K562 (cell line): ENCODE results near the gene ARID5B. TPM values are rescaled to one million over a fixed set of nuclear protein-coding genes. Genes with fewer than 3 reads are reported as not detected.

ENCODE experiments used
- ATAC-seq: fragments of 200-7000 bp; cut with Tn5 transposase; 3 replicates; pipeline ENCODE4 v1.9.1; 2020; ENCODE audit warnings: moderate library complexity
- BruUV-seq: library from RNA; stranded (reverse); fragments of 400-500 nt; replicated peaks from 2 replicates; lab custom pipeline; 2021; lab: Mats Ljungman, UMichigan
- CTCF ChIA-PET: fragments of 300-600 bp; formaldehyde crosslinking; extraction: SDS; loops from one replicate; lab custom pipeline; 2021; ENCODE audit warnings: low intra/inter-chr PET ratio; lab: Yijun Ruan, JAX
- POLR2A ChIA-PET: fragments of 300-600, 350-650 bp; sonication (Branson Sonifier 250); formaldehyde crosslinking; extraction: SDS; loops from one replicate; lab custom pipeline; 2021; ENCODE audit warnings: antibody characterized with exemption, inconsistent platforms; lab: Yijun Ruan, JAX
- DNase-seq, 4 experiments: peaks; one replicate each; pipeline versions ENCODE4 v3.0.0 to v3.0.0-alpha.2; 2011 to 2018; ENCODE audit warnings: low spot score in 3 of 4, mixed read lengths in 3 of 4; ENCODE audit errors: extremely low read depth in 1 of 4
- FAIRE-seq: peaks from 2 replicates; lab custom pipeline; 2011; peaks lifted over from hg19 to GRCh38; lab: Jason Lieb, UNC
- H2AFZ ChIP-seq: 2 replicates; pipeline ENCODE4 v1.6.0; 2011; ENCODE audit warnings: low read depth, low read length, control low read depth, inconsistent platforms
- H3K27ac ChIP-seq: fragments of 200-600 bp; 3 replicates; pipeline ENCODE4 v1.8.0; 2011; ENCODE audit warnings: low read depth, mild to moderate bottlenecking, control low read depth, inconsistent platforms, low read length, moderate library complexity, mixed read lengths; ENCODE audit errors: extremely low read depth
- H3K27me3 ChIP-seq, 2 experiments: fragments of 300-600 bp in 1 of 2; 2 replicates in 1 of 2; 3 replicates in 1 of 2; pipeline versions ENCODE4 v1.6.0 to v1.8.0; 2011; ENCODE audit warnings: inconsistent platforms in 2 of 2, low read length in 2 of 2, mild to moderate bottlenecking in 1 of 2, mixed read lengths in 1 of 2, moderate library complexity in 1 of 2; ENCODE audit not compliant: control insufficient read depth in 2 of 2, insufficient read depth in 2 of 2
- H3K36me3 ChIP-seq: fragments of 300-600 bp; 3 replicates; pipeline ENCODE4 v1.8.0; 2011; ENCODE audit warnings: mild to moderate bottlenecking, low read length, inconsistent platforms; ENCODE audit not compliant: control insufficient read depth, insufficient read depth
- H3K4me1 ChIP-seq, 2 experiments: fragments of 200-600 bp in 1 of 2; replicated peaks in 1 of 2; 2 replicates in 1 of 2; 3 replicates in 1 of 2; pipeline versions ENCODE4 v1.5.1 to v1.8.0; 2011; ENCODE audit warnings: inconsistent platforms in 2 of 2, low read length in 2 of 2, mild to moderate bottlenecking in 1 of 2, mixed read lengths in 1 of 2, moderate library complexity in 1 of 2; ENCODE audit not compliant: control insufficient read depth in 2 of 2, insufficient read depth in 2 of 2
- H3K4me2 ChIP-seq: 2 replicates; pipeline ENCODE4 v1.6.1; 2011; ENCODE audit warnings: low read length, control low read depth, inconsistent platforms, mixed read lengths; ENCODE audit not compliant: insufficient read depth
- H3K4me3 ChIP-seq: fragments of 200-600 bp; sonication (generic), shearing (Covaris generic); 2 replicates; pipeline ENCODE4 v1.5.1; 2016; ENCODE audit warnings: control low read depth, inconsistent platforms
- H3K79me2 ChIP-seq: fragments of 200-600 bp; 3 replicates; pipeline ENCODE4 v1.8.0; 2011; ENCODE audit warnings: low read length, inconsistent platforms; ENCODE audit not compliant: control insufficient read depth, insufficient read depth
- H3K9ac ChIP-seq, 2 experiments: 2 replicates each; pipeline versions ENCODE4 v1.6.0 to v1.6.1; 2011; ENCODE audit warnings: low read depth in 2 of 2, low read length in 2 of 2, control low read depth in 1 of 2, inconsistent platforms in 1 of 2, mild to moderate bottlenecking in 1 of 2, mixed read lengths in 1 of 2; ENCODE audit not compliant: insufficient read depth in 1 of 2
- H3K9me1 ChIP-seq: one replicate; pipeline ENCODE4 v1.6.0; 2011; ENCODE audit warnings: inconsistent platforms, mild to moderate bottlenecking, low read length, moderate library complexity; ENCODE audit not compliant: control insufficient read depth, insufficient read depth
- H3K9me3 ChIP-seq: replicated peaks from 2 replicates; pipeline ENCODE4 v1.5.1; 2011; ENCODE audit warnings: low read depth, low read length, inconsistent platforms; ENCODE audit not compliant: control insufficient read depth, insufficient read depth
- H4K20me1 ChIP-seq: replicated peaks from 2 replicates; pipeline ENCODE4 v1.6.1; 2011; ENCODE audit warnings: low read length, inconsistent platforms, mixed read lengths; ENCODE audit not compliant: control insufficient read depth, insufficient read depth
- CHCHD3 ChIP-seq: fragments of 250-450 bp; sonication (Bioruptor Pico); IDR thresholded peaks from 2 replicates; pipeline ENCODE4 v2.1.2; 2022; ENCODE audit warnings: mild to moderate bottlenecking
- DACH1 ChIP-seq: fragments of 450-650 bp; IDR thresholded peaks from 2 replicates; pipeline ENCODE4 v1.6.1; 2018; ENCODE audit not compliant: partially characterized antibody
- NCOA6 ChIP-seq: fragments of 450-650 bp; IDR thresholded peaks from 2 replicates; pipeline ENCODE4 v1.6.1; 2017; ENCODE audit warnings: mild to moderate bottlenecking
- NUFIP1 ChIP-seq: fragments of 450-650 bp; IDR thresholded peaks from 2 replicates; pipeline ENCODE4 v1.6.1; 2018; ENCODE audit not compliant: partially characterized antibody
- SMAD2 ChIP-seq: fragments of 150-350 bp; IDR thresholded peaks from 2 replicates; pipeline ENCODE4 v1.6.1; 2014; ENCODE audit warnings: low read depth, mild to moderate bottlenecking, low read length
- ZNF324 ChIP-seq: fragments of 250-450 bp; sonication (Bioruptor Pico); IDR thresholded peaks from 2 replicates; pipeline ENCODE4 v1.4.0; 2020; ENCODE audit warnings: mild to moderate bottlenecking
- WGBS: fragments of 100-300 bp; shearing (Covaris generic); methylation state at CpG from one replicate; pipeline ENCODE4 v1.1.6; 2016; ENCODE audit warnings: low coverage, mixed read lengths; ENCODE audit not compliant: insufficient coverage; ENCODE audit errors: missing lambda C conversion rate; 5-methylcytosine and 5-hydroxymethylcytosine counted together
- in situ Hi-C: fragments of 300-500 bp; cut with MboI; formaldehyde crosslinking; loops from 4 replicates; pipeline ENCODE4 v1.15.0; 2018; ENCODE audit warnings: inconsistent platforms, mixed read lengths
- intact Hi-C: fragments of 100-400 bp; cut with micrococcal nuclease; formaldehyde crosslinking; loops from 2 replicates; pipeline ENCODE4 v1.14.2; 2022
- polyA plus RNA-seq, 8 experiments: library from polyadenylated mRNA; depleted of rRNA in 4 of 8; stranded (reverse) in 5 of 8; unstranded in 3 of 8; fragments of >200 nt; fragmentation: Nextera tagmentation in 2 of 8; fragmentation: Illumina TruSeq in 1 of 8; extraction: Ambion mirVana in 2 of 8; extraction: Trizol in 1 of 8; gene quantifications; 2 replicates each; pipeline versions ENCODE4 v1.2.1 to v1.2.3, GENCODE V29; 2011 to 2014; ENCODE audit warnings: inconsistent platforms in 1 of 8, missing spikeins in 1 of 8
- total RNA-seq, 7 experiments: library from RNA; depleted of rRNA in 6 of 7; stranded (reverse); fragments of >200 nt in 6 of 7; fragmentation: Illumina TruSeq in 2 of 7; extraction: Trizol in 2 of 7; gene quantifications; 2 replicates each; pipeline versions ENCODE4 v1.2.1 to v1.2.3, GENCODE V29; 2011 to 2021; ENCODE audit warnings: low replicate concordance in 1 of 7
- TF ChIP-seq, protein P1 (sequence below): fragments of 450-650 bp; IDR thresholded peaks from 2 replicates; pipeline ENCODE4 v1.6.1; 2016
- TF ChIP-seq, protein P2 (sequence below): fragments of 250-450 bp; sonication (Bioruptor Pico); IDR thresholded peaks from 2 replicates; pipeline ENCODE4 v1.5.0; 2021
- TF ChIP-seq, protein P3 (sequence below), 3 experiments: IDR thresholded peaks in 2 of 3; conservative IDR thresholded peaks in 1 of 3; 2 replicates each; pipeline ENCODE4 v1.5.1; 2011 to 2012; ENCODE audit warnings: low read length in 3 of 3, mild to moderate bottlenecking in 3 of 3, control low read depth in 2 of 3, improper control_type of control experiment in 1 of 3, inconsistent platforms in 1 of 3, low read depth in 1 of 3, mixed read lengths in 1 of 3, moderate library complexity in 1 of 3; ENCODE audit not compliant: insufficient read depth in 2 of 3
- TF ChIP-seq, protein P4 (sequence below): sonication (generic); formaldehyde crosslinking; IDR thresholded peaks from 2 replicates; pipeline ENCODE4 v1.8.1; 2023; ENCODE audit warnings: mild to moderate bottlenecking, missing genetic modification reagents

ARID5B gene
- total and polyA plus RNA-seq, 9 of the 15 experiments (the other 6 are each of a cell fraction or from before 2014, with no cell fraction given): 0.48 to 1.6 (median 0.80) TPM

DNA sequence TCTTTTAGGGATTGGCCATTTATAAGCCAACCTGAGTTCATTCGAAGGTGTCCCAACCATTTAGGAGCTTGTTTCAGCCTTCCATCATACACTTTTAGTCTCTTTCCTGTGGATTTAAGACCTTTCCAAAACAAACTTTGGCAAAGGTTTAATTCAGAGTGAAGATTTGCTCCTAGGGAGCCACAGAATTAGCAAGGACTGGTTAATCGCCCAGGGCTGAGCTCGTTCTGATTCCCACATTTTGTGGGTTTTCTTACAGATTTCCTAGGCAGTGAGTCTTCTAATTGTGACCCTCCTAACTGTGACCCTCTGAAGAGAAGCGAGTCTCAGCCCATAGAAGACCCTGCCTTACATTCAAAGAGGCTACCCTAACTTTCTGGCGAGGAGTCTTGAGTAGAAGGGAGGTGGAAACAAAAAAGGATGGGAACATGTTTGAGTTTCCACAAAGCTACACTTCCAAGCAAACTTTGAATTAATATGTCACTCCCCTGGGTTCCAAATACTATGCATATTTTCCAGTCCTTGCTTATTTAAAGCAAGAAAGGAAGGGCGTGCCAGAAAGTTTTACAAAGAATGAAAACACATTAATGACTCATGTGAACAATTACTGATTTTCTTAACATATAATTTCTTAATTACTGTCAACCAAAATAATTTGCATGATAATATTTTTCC, 118.3 kb downstream of the ARID5B start:
- H3K9ac ChIP-seq: no peak overlapping the region
- POLR2A ChIA-PET: interaction anchor here (1.0 kb wide), 1 partner anchor 8 kb away, joined by 4 read pairs; no protein-coding TSS in a partner anchor
- no peak overlapping the region for H3K4me2 ChIP-seq
- intact Hi-C loops (loop anchor here (5.0 kb wide), 1 partner anchor 118 kb away; the partner anchor contains the start of gene ARID5B), in situ Hi-C loops (no loop called here)
- ATAC-seq (no peak), FAIRE-seq (no peak), DNase-seq (no peak)
- no peaks in the 10 kb centered on the region for H3K36me3 ChIP-seq
- H3K4me1 ChIP-seq: no peaks in the 10 kb centered on the region
- no peak overlapping the region for H3K27ac ChIP-seq
- H3K4me3 ChIP-seq: no peak overlapping the region
- H2AFZ ChIP-seq: no peak overlapping the region
- CTCF ChIA-PET: no interaction called here
- H4K20me1 ChIP-seq: no peaks in the 10 kb centered on the region
- H3K9me3 ChIP-seq: no peaks in the 10 kb centered on the region
- WGBS: 9% methylated on average over 6 of the region's 6 CpGs
- peaks cover 0 to 4% of the 10 kb centered on the region in 2 experiments; a peak in 1 of 5 replicates for H3K27me3 ChIP-seq
- TF ChIP-seq, protein P1, sequence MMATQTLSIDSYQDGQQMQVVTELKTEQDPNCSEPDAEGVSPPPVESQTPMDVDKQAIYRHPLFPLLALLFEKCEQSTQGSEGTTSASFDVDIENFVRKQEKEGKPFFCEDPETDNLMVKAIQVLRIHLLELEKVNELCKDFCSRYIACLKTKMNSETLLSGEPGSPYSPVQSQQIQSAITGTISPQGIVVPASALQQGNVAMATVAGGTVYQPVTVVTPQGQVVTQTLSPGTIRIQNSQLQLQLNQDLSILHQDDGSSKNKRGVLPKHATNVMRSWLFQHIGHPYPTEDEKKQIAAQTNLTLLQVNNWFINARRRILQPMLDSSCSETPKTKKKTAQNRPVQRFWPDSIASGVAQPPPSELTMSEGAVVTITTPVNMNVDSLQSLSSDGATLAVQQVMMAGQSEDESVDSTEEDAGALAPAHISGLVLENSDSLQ: no peak
- TF ChIP-seq CHCHD3 (CRISPR knock-in tag): no peak
- TF ChIP-seq, protein P2, sequence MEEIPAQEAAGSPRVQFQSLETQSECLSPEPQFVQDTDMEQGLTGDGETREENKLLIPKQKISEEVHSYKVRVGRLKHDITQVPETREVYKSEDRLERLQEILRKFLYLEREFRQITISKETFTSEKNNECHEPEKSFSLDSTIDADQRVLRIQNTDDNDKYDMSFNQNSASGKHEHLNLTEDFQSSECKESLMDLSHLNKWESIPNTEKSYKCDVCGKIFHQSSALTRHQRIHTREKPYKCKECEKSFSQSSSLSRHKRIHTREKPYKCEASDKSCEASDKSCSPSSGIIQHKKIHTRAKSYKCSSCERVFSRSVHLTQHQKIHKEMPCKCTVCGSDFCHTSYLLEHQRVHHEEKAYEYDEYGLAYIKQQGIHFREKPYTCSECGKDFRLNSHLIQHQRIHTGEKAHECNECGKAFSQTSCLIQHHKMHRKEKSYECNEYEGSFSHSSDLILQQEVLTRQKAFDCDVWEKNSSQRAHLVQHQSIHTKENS: no peak
- TF ChIP-seq, protein P3, sequence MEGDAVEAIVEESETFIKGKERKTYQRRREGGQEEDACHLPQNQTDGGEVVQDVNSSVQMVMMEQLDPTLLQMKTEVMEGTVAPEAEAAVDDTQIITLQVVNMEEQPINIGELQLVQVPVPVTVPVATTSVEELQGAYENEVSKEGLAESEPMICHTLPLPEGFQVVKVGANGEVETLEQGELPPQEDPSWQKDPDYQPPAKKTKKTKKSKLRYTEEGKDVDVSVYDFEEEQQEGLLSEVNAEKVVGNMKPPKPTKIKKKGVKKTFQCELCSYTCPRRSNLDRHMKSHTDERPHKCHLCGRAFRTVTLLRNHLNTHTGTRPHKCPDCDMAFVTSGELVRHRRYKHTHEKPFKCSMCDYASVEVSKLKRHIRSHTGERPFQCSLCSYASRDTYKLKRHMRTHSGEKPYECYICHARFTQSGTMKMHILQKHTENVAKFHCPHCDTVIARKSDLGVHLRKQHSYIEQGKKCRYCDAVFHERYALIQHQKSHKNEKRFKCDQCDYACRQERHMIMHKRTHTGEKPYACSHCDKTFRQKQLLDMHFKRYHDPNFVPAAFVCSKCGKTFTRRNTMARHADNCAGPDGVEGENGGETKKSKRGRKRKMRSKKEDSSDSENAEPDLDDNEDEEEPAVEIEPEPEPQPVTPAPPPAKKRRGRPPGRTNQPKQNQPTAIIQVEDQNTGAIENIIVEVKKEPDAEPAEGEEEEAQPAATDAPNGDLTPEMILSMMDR (IDR thresholded peaks at IDR 0.05 in 2 of 3, conservative IDR thresholded peaks at IDR 0.05 in 1 of 3; ENCODE audit: insufficient read depth in 2 of 3, low read depth in 1 of 3, low read length in 3 of 3): no peak
- TF ChIP-seq NCOA6: no peak
- TF ChIP-seq SMAD2: no peak
- no peak for TF ChIP-seq ZNF324
- TF ChIP-seq, protein P4, sequence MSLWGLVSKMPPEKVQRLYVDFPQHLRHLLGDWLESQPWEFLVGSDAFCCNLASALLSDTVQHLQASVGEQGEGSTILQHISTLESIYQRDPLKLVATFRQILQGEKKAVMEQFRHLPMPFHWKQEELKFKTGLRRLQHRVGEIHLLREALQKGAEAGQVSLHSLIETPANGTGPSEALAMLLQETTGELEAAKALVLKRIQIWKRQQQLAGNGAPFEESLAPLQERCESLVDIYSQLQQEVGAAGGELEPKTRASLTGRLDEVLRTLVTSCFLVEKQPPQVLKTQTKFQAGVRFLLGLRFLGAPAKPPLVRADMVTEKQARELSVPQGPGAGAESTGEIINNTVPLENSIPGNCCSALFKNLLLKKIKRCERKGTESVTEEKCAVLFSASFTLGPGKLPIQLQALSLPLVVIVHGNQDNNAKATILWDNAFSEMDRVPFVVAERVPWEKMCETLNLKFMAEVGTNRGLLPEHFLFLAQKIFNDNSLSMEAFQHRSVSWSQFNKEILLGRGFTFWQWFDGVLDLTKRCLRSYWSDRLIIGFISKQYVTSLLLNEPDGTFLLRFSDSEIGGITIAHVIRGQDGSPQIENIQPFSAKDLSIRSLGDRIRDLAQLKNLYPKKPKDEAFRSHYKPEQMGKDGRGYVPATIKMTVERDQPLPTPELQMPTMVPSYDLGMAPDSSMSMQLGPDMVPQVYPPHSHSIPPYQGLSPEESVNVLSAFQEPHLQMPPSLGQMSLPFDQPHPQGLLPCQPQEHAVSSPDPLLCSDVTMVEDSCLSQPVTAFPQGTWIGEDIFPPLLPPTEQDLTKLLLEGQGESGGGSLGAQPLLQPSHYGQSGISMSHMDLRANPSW: no peak
- no peak for TF ChIP-seq NUFIP1
- TF ChIP-seq DACH1: no peak
- BruUV-seq: no TSS peak
- no peaks in the 10 kb centered on the region for H3K79me2 ChIP-seq
- no peaks in the 10 kb centered on the region for H3K9me1 ChIP-seq
